ENCODE data around the gene SLC5A1.
"Not testable (repeated sequence)": the region's sequence is repeated elsewhere in the genome, so short reads cannot be mapped to it uniquely, and the experiment has no call there.

The SLC5A1 gene

DNA sequence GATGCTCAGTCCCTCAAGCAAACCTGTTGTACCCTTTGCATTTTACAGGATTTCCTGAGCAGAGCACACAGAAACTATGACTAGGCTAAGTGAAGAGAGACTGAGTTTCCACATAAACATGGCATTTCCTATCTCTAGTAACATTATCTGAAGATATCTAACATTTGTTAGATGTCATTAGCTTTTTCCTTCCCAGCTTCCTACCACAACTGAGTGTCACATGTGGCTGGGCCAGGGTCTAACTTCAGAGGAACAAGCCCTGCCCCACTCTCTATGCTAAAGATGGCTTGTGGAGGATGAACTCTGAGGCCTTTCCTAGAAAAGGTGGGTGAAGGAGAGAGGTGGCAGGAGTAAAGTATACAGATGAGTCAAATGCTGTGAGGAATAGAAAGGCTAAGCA is 99.5 kb downstream of the SLC5A1 start:
- Histone ChIP-seq H3K9ac (no peak overlapping the region), H3K27me3 (ENCODE audit: insufficient read depth, low read depth) (no peaks in the 10 kb centered on the region), H3K36me3 (ENCODE audit: insufficient read depth) (no peaks in the 10 kb centered on the region), H2AFZ (ENCODE audit: low read depth) (no peak overlapping the region), H3K4me3 (IDR thresholded peaks at IDR 0.05; ENCODE audit: insufficient read depth, low read depth, low read length) (no peak overlapping the region), H3K79me2 (ENCODE audit: insufficient read depth, low read depth) (no peaks in the 10 kb centered on the region), H3K27ac (no peak overlapping the region), H3K4me1 (ENCODE audit: low read depth, poor library complexity, severe bottlenecking) (peaks cover 7% of the 10 kb centered on the region), H4K20me1 (ENCODE audit: insufficient read depth) (no peaks in the 10 kb centered on the region), H3K4me2 (no peak overlapping the region)
- TF ChIP-seq, protein P1, sequence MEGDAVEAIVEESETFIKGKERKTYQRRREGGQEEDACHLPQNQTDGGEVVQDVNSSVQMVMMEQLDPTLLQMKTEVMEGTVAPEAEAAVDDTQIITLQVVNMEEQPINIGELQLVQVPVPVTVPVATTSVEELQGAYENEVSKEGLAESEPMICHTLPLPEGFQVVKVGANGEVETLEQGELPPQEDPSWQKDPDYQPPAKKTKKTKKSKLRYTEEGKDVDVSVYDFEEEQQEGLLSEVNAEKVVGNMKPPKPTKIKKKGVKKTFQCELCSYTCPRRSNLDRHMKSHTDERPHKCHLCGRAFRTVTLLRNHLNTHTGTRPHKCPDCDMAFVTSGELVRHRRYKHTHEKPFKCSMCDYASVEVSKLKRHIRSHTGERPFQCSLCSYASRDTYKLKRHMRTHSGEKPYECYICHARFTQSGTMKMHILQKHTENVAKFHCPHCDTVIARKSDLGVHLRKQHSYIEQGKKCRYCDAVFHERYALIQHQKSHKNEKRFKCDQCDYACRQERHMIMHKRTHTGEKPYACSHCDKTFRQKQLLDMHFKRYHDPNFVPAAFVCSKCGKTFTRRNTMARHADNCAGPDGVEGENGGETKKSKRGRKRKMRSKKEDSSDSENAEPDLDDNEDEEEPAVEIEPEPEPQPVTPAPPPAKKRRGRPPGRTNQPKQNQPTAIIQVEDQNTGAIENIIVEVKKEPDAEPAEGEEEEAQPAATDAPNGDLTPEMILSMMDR (conservative IDR thresholded peaks at IDR 0.05; ENCODE audit: low read depth, low read length): no peak

DNA sequence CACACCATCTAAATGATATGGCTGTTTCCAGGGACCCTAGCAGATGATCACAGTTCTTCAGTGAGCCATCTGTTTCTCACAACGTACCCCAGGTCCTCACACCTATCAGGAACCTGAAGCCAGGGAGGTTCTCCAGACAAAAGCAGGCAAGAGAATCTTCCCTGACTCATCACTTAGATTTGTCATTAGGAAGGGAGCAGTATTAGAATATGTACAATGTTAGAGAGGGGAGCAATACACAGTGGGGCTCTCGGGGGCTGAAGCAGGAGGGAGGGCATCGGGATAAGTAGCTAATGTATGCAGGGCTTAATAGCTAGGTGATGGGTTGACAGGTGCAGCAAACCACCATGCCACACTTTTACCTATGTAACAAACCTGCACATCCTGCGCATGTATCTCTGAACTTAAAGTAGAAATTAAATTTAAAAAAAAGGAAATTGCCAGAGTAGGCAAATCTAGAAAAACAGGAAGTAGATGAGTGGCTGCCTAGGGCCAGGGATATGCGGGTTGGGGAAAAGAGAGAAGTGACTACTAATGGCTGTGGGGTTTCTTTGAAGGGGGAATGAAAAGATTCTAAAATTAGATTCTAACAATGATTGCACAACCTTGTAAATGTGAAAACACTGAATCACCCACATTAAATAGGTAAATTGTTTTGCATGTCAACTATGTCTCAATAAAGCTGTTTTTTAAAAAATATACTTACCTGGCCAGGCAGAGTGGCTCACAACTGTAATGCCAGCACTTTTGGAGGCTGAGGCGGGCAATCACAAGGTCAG is 101.6 kb downstream of the SLC5A1 start:
- H3K79me2 ChIP-seq (ENCODE audit: insufficient read depth, low read depth): no peaks in the 10 kb centered on the region
- no peak overlapping the region for H3K27ac ChIP-seq
- TF ChIP-seq, protein P1 (conservative IDR thresholded peaks at IDR 0.05; ENCODE audit: low read depth, low read length): no peak
- no peaks in the 10 kb centered on the region for H3K36me3 ChIP-seq (ENCODE audit: insufficient read depth)
- no peaks in the 10 kb centered on the region for H3K4me1 ChIP-seq (ENCODE audit: low read depth, poor library complexity, severe bottlenecking)
- no peak overlapping the region for H3K4me2 ChIP-seq
- H2AFZ ChIP-seq (ENCODE audit: low read depth): no peak overlapping the region
- H4K20me1 ChIP-seq (ENCODE audit: insufficient read depth): no peaks in the 10 kb centered on the region
- H3K27me3 ChIP-seq (ENCODE audit: insufficient read depth, low read depth): no peaks in the 10 kb centered on the region
- no peak overlapping the region for H3K4me3 ChIP-seq (IDR thresholded peaks at IDR 0.05; ENCODE audit: insufficient read depth, low read depth, low read length)
- no peak overlapping the region for H3K9ac ChIP-seq

DNA sequence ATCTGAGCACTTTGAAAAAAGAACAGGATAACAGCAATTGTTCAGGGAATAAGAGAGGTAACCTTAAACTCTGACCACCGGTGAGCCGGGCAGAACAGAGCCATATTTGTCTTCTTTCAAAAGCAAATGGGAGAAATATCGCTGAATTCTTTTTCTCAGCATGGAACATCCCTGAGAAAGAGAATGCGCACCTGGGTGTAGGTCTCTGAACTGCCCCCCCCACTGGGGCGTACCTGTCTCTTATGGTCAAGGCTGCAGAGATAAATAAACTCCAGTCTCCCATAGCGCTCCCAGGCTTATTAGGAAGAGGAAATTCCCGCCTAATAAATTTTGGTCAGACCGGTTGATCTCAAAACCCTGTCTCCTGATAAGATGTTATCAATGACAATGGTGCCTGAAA is 104.1 kb downstream of the SLC5A1 start:
- H3K79me2 ChIP-seq (ENCODE audit: insufficient read depth, low read depth); H3K4me2 ChIP-seq; H3K9ac ChIP-seq; H3K4me1 ChIP-seq (ENCODE audit: low read depth, poor library complexity, severe bottlenecking); H3K27ac ChIP-seq; H4K20me1 ChIP-seq (ENCODE audit: insufficient read depth); H3K4me3 ChIP-seq (IDR thresholded peaks at IDR 0.05; ENCODE audit: insufficient read depth, low read depth, low read length); H3K36me3 ChIP-seq (ENCODE audit: insufficient read depth); H2AFZ ChIP-seq (ENCODE audit: low read depth); H3K27me3 ChIP-seq (ENCODE audit: insufficient read depth, low read depth): not testable (repeated sequence)

DNA sequence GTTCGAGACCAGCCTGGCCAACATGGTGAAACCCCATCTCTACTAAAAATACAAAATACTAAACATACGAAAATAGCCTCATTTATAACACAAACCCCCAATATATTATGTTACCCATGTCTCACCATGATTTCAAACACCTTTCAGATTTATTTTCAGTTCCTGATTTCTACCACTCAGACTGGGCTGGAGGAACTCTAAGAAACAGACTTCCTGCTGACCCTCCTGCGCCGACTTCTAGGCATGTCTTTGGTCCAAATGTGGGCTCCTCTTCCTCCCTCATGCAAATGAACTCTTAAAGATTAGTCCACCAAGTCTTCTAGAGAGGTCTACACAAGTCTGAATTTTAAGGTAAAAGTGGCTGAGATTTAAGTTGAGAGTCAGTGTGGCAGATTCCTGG is 105.3 kb downstream of the SLC5A1 start:
- not testable (repeated sequence) for H4K20me1 ChIP-seq (ENCODE audit: insufficient read depth); H3K4me3 ChIP-seq (IDR thresholded peaks at IDR 0.05; ENCODE audit: insufficient read depth, low read depth, low read length); H2AFZ ChIP-seq (ENCODE audit: low read depth); H3K4me1 ChIP-seq (ENCODE audit: low read depth, poor library complexity, severe bottlenecking); H3K36me3 ChIP-seq (ENCODE audit: insufficient read depth); H3K27me3 ChIP-seq (ENCODE audit: insufficient read depth, low read depth); H3K27ac ChIP-seq; H3K4me2 ChIP-seq; H3K79me2 ChIP-seq (ENCODE audit: insufficient read depth, low read depth); H3K9ac ChIP-seq

GRCh38 chr22:32150647-32151046 is 107.6 kb downstream of the SLC5A1 start:
- H3K4me2 ChIP-seq; H3K27me3 ChIP-seq (ENCODE audit: insufficient read depth, low read depth); H3K36me3 ChIP-seq (ENCODE audit: insufficient read depth); H3K27ac ChIP-seq; H3K79me2 ChIP-seq (ENCODE audit: insufficient read depth, low read depth); H3K9ac ChIP-seq; H3K4me1 ChIP-seq (ENCODE audit: low read depth, poor library complexity, severe bottlenecking); H4K20me1 ChIP-seq (ENCODE audit: insufficient read depth); H3K4me3 ChIP-seq (IDR thresholded peaks at IDR 0.05; ENCODE audit: insufficient read depth, low read depth, low read length); H2AFZ ChIP-seq (ENCODE audit: low read depth): not testable (repeated sequence)

- not testable (repeated sequence) for H4K20me1 ChIP-seq (ENCODE audit: insufficient read depth); H3K27me3 ChIP-seq (ENCODE audit: insufficient read depth, low read depth); H3K27ac ChIP-seq; H3K79me2 ChIP-seq (ENCODE audit: insufficient read depth, low read depth); H3K4me2 ChIP-seq; H3K4me1 ChIP-seq (ENCODE audit: low read depth, poor library complexity, severe bottlenecking); H3K4me3 ChIP-seq (IDR thresholded peaks at IDR 0.05; ENCODE audit: insufficient read depth, low read depth, low read length); H3K36me3 ChIP-seq (ENCODE audit: insufficient read depth); H3K9ac ChIP-seq; H2AFZ ChIP-seq (ENCODE audit: low read depth)
Observed at GRCh38 chr22:32151641-32152040, 108.6 kb downstream of the SLC5A1 start.

DNA sequence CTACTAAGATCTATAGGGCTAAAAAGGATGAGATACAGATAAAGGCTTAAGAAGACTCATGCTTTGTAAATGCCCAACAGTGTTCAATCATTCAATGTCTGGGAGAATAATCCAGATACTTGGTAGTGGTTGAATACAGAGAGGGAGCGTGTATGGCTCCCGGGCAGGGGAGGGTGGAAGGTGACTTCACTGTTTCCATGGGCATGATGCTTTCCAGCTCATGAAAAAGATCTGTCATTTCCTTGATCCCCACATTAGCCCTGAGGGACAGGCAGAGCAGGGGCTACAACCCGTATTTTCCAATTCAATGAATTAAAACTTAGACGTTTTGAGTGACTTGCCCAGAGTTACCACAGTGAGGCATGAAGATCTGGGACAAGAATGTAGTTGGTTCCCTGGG is 111.7 kb downstream of the SLC5A1 start:
- H3K4me1 ChIP-seq (ENCODE audit: low read depth, poor library complexity, severe bottlenecking); H3K4me3 ChIP-seq (IDR thresholded peaks at IDR 0.05; ENCODE audit: insufficient read depth, low read depth, low read length); H2AFZ ChIP-seq (ENCODE audit: low read depth); H3K79me2 ChIP-seq (ENCODE audit: insufficient read depth, low read depth); H3K36me3 ChIP-seq (ENCODE audit: insufficient read depth); H3K4me2 ChIP-seq; H4K20me1 ChIP-seq (ENCODE audit: insufficient read depth); H3K9ac ChIP-seq; H3K27ac ChIP-seq; H3K27me3 ChIP-seq (ENCODE audit: insufficient read depth, low read depth): not testable (repeated sequence)

GRCh38 chr22:32157632-32158031 is 114.6 kb downstream of the SLC5A1 start:
- H3K4me1 ChIP-seq (ENCODE audit: low read depth, poor library complexity, severe bottlenecking); H4K20me1 ChIP-seq (ENCODE audit: insufficient read depth); H3K4me2 ChIP-seq; H3K9ac ChIP-seq; H3K79me2 ChIP-seq (ENCODE audit: insufficient read depth, low read depth); H3K36me3 ChIP-seq (ENCODE audit: insufficient read depth); H2AFZ ChIP-seq (ENCODE audit: low read depth); H3K27me3 ChIP-seq (ENCODE audit: insufficient read depth, low read depth); H3K4me3 ChIP-seq (IDR thresholded peaks at IDR 0.05; ENCODE audit: insufficient read depth, low read depth, low read length); H3K27ac ChIP-seq: not testable (repeated sequence)

Data from KMS-11 (cell line).